DOHH2 (cell line): ENCODE measurements around the gene TMEM182.

ENCODE experiments used
- CTCF ChIP-seq: fragments of 200-600 bp; sonication (generic); IDR thresholded peaks from one replicate; pipeline ENCODE4 v1.5.1; 2014; ENCODE audit warnings: antibody characterized with exemption, mild to moderate bottlenecking, low read depth, low read length; ENCODE audit not compliant: poor library complexity, severe bottlenecking
- EZH2phosphoT487 ChIP-seq: fragments of 200-600 bp; sonication (generic); IDR thresholded peaks from 2 replicates; pipeline ENCODE4 v1.6.1; 2017; ENCODE audit warnings: borderline replicate concordance, mild to moderate bottlenecking, antibody characterized with exemption, low read length, moderate library complexity, mixed read lengths

DNA sequence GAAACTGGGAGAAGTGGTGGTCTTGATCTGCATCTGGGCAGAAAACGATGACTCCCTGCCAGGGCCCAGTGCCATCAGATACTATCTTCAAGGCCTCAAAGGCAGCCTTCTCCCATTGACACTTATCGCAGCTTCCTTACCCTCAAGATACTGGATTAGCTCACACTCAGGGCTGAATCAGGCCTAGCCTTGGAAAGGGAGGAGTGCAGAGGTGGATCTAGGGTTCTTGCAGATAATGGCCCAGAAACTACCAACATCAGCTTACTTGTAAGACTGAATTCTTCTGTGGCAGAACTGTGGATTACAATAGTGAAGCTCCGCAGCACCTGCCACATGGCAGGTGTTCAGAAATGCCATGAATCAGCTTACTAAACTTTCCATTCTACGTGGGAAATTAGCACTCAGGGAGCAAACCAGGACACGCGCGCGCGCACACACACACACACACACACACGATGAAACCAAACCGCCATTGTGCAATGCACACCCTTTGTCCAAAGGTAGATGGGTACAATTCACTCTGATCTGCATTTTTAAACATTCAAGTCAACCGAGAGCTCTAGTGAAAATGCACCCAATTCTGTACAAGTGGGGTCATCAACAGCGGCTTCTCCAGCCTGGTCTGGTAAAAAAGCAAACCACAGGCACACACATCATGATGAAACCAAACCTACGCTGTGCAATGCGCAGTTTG, 26.3 kb upstream of the TMEM182 start:
- TF ChIP-seq CTCF: no peak
- no peak for TF ChIP-seq EZH2phosphoT487
